GM18909 (cell line): ENCODE data around the gene EMID1.

ENCODE experiments used
- ATAC-seq: cut with Tn5 transposase; IDR thresholded peaks from one replicate; pipeline ENCODE4 v1.9.1; 2021; ENCODE audit warnings: mild to moderate bottlenecking; ENCODE audit not compliant: unreplicated experiment, poor library complexity

Gene EMID1

DNA sequence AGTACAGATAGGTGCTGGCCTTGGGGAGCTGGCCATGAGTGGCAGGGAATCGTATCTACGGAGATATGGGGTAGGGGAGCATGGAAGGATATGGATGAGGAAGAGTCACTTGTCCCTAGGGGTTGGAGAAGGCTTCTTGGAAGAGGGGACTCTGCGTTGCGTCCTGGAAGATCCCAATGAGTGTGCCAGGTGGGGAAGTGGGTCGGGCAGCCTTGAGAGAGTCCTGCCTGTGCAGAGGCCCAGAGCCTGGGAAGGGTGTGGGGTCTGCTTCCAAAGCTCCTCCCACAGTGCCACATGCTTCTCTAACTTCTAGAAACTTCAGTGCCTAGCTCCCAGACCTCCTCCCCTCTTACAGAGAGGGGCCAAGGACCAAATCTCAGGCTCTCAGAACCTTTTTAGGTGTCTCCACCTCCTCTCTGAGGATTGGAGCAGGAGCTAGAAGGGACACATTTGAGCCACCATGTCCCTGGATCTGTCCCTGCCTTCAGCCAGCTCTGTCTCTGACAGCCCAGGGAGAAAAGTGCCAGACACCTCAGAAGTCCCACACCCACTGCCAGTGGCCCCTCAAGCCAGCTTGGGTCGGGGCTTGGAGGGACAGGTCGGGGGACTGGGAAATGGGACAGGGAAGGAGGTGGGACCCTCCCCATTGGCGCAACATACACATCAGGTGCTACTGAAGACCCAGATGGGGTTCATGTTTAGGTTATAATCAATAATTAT, 51.1 kb downstream of the EMID1 start:
- ATAC-seq = no peak

DNA sequence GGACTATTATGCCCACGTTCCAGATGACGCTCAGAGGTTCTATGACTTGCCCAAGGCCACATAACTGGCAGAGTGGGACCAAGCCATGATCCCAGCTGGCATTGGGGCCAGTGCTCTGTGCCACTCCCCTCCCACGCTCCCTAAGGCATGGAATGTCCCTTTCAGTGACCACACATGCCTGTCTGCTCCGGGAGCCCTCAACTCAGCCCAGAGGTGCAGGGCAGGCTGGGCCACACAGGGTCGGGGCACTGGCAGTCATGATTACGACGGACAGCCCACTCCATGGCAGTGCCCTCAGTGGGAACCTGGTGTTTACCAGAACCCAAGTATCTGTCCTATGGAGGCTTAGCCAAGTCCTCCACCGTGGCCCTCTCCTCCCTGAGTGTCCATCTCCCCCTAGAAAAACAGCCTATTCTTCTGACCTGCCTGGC, 52.1 kb downstream of the EMID1 start:
- ATAC-seq = no peak

DNA sequence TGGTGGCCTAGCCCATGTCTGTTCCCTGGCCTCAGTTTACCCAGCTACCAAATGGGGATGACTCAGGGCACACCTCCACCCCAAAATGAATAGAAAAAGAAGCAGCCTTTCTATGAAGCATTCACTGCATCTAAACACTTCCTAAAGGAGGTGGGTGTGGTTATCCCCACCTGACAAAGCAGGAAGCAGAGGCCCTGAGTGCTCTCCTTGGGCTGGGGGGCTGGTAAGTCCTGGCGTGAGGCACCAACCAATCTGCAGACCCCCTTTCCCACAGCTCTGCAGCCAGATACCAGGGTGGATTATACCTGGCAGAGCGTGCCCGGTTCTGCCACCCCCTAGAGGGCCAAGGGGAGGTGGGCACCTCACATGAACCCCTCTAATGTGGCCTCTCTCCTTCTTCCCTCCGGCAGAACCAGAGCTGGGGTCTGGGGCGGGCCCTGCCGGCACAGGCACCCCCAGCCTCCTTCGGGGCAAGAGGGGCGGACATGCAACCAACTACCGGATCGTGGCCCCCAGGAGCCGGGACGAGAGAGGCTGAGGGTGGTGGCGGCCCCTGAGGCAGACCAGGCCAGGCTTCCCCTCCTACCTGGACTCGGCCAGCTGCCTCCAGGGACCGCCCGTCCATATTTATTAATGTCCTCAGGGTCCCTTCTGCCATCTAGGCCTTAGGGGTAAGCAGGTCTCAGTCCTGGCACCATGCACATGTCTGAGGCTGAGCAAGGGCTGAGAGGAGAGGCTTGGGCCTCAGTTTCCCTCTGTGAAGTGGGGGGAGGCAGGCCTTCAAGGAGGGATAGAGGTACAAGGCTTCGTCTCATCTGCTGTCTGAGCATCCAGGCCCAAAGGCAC, 52.9 kb downstream of the EMID1 start:
- no peak for ATAC-seq

DNA sequence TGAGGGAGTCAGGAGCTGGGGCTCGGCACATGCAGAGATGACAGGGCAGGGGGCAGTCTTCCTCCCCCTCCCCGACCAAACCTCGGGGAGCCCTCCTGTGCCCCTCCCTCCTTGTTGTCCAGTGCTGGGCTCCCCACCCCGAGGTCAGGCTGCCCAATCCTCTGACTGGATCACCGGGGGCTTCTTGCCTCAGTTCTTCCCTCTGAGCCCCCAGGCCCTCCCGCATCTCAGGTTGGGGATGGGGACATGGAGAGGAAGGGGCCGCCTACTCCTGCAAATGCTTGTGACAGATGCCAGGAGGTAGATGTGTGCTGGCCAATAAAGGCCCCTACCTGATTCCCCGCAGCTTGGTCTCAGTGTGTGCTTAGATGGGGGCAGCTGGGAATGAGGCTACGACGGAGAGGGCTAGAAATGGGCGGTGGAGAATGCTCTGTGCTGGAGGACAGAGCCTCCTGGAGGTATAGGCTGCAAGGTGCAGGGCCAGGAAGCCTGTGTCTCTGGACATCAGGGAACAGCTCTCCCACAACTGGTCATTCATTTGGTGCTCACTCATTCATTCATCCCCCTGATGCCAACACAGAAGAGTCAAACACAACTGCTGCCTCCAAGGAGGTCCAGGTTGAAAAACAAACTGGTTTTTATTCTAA, 53.7 kb downstream of the EMID1 start:
- ATAC-seq = no peak

DNA sequence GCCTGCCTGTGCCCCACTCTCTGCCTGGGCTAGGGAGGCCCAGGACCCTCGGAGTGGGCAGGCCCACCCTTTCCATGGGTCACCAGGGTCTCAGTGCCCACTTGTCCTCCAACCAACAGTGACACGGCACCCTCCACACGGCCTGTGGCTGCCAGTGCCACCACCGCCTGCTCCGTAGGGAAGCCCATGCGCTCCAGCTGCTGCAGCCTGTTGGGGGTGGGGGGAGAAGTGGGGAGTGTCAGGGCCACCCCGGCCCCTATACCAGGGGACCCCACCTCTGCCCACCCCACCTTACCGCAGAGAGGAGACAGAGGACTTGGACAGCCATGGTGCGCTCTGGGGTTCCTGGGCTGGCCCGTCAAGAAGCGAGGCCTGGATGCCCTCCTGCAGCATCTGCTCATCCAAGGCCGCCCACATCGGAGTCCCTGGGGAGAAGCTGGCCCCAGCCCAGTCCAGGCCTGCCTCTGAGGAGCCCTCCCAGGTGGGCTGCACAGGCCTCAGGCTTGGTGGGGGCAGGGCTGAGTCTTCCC, 54.4 kb downstream of the EMID1 start:
- ATAC-seq = no peak

DNA sequence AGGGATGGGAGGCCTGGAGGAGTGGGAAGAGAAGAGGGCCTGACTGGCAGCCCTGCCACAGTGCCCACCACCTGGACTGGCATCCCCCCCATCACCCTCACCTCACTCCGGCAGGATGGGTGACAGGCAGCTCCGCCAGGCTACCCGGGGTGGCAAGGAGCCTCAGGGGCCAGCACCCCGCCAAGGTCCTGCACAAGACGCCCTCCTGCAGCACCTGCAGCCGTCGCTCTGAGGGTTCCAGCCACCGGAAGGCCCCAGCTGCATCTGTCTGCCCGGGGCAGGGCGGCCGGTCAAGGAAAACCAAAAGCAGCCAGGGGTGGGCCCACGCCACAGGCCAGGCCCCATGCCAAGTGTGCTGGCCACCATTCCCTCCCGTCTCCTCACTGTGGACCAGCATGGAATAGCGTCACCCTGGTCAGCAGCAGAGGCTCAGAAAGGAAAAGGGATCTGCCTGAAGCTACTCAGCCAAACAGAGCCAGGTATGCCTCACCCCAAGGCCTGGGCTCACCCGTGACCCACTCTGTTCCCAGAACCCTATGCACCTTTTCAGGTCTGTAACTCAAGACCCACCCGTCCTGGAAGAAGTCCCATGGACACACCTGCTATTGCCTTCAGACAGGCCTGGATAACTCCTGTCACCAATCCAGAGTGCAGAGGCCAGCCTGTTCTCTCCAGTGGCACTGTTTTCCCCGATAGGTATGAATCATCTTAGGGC, 55.1 kb downstream of the EMID1 start:
- no peak for ATAC-seq

DNA sequence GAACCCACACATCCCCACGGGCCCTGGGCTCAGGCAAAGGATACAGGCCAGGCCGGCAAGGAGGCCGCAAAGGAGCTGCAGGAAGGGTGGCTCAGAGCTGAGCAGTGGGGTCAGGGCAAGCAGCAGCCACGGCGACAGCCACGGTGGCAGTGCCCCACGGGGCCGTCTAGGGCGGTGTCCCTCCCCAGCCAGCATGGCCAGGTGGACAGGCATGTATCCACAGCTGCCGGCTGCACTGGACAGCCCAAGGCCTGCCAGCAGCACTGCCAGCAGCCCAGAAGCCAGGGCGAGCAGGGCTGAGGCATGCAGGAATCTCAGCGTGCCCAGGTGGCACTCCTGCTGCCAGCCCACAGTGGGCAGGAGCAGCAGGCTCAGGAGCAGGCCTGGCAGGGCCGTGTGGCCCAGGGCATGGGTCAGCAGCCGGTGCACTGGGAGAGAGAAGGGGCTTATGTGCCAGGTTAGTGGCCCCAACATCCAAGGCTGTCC, 58.1 kb downstream of the EMID1 start:
- no peak for ATAC-seq

DNA sequence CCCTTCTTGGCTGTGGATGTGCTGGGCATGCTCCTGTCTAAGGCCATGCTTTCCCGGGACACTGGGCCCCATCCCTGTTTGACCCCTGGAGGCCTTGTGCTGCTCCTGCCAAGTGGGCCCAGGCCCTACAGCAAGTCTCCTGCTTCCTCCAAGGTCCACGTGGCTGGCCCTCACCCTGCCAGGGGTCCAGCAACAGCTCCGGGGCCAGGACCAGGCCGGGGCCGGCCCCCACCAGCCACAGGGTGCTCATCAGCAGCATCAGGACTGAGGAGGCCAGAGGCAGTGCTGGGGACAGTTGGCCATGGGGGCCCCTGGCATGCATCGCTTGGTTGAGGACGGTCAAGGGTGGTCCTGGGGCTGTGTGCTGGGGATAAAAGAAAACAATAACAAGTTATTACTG, 59.6 kb downstream of the EMID1 start:
- no peak for ATAC-seq

DNA sequence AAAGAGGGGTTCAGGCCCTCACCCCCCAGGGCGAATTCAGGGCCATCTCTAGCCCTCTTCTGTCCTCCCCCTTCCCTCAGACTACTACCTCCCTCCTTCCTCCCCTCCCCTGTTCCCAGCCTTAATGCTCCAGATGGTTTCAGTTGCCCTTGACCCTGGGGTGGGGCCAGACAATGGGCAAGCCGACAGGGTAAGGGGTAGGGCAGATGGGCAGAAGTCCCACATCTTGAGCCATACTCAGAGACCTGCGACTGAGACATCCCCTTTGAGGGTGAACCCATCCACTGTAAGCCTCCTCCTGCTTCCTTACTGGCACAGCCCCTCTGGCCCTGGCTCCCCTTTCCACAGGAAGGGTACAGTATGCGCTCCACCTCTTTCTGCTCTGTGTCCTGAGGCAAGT, 60.2 kb downstream of the EMID1 start:
- no peak for ATAC-seq

DNA sequence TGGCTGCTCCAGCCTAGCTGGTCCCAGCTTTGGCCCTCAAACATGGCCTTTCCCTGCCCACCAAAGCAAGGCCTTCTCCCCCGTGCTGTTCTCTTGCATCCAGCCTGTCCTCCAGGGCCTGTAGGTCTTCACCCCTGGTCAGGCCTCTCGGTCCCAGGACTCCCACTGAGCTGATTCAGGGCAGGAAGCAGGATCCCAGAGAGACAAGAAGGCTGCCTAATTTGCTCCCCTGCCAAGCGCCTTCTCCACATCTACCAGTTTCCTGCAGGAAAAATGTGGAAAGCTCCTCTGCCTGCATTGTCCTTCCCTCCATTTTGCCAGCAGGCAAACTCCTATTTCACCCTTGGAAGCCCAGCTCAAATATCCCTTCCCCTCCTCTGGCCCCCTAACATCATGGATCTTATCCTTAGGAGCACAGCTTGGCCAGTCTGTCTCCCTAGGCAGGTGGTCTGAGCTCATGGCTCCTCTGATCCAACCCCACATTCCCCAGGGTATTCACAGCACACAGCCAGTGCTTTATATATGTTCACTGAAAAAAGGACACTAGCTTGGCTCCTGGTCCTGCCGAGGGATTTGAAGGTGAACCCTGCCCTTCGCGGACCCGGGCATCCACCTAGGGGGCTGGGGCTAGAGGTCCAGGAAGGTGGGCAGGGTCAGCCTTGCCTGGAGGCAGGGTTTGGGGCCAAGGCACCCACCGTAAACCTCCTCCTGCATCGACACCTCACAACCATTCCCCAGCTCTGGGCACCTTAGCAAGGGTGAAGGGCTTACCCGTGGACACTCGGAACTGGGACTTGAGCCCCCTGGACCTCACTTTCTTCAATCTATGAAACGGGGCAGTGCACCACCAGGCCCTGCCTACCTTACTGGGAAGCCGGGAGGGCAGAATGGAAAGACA, 61.1 kb downstream of the EMID1 start:
- ATAC-seq = no peak

DNA sequence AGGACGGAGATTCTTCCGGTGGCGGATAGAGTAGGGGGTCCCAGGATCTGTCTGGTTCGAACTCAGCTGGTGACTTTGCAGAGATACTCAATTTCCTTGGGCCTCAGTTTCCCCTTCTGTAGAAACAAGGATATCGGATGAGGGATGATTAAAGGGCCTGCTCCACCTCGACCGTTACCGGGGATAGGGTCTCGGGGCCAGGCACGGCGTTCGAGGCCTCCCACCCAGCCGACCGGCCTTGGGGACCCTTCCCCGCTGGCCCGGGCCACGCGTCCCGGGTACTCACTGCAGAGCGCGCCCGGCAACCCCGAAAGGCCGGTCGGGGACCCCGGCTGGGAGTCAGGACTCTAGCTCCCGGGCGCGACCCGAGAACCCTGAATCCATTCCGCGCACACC, 61.8 kb downstream of the EMID1 start:
- no peak for ATAC-seq

DNA sequence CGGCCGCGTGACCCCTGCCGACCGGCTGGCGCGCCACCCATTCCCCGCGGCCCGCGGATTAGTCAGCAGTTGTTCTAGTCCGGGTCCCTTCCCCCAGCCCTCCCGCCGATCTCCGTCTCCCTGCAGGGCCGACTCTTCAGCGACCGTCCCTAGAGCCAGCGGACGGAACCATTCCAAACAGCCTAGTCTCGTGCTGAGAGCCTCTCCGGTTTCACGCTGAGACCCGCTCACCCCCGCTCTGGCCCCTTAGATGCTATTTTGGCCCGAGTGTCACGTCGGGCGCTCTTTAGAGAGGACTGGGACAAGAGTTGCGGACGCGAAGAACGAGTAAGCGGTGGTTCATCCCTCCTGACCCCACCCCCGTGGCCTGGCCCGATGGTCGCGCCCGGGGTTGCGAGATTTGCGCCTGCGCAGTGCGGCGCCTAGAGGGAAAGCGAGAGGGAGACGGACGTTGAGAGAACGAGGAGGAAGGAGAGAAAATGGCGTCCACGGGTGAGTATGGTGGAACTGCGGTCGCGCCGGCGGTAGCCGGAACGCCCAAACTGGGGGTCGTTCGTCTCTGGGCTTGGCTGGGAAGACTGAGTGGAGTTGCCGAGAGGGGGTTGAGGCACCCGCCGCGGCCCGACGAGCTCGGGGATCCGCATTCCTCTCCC, 62.3 kb downstream of the EMID1 start, which contains the start of the genes EWSR1 and RHBDD3:
Gene EWSR1 (plus strand): TSS at position 411 of the 653 bp plus-strand sequence. CDS start 69 bp downstream, at position 480.
Gene RHBDD3 (minus strand): TSS at position 124 of the 653 bp plus-strand sequence. CDS start 2,355 bp downstream, outside the sequence.
- ATAC-seq = peak; percentile 82

DNA sequence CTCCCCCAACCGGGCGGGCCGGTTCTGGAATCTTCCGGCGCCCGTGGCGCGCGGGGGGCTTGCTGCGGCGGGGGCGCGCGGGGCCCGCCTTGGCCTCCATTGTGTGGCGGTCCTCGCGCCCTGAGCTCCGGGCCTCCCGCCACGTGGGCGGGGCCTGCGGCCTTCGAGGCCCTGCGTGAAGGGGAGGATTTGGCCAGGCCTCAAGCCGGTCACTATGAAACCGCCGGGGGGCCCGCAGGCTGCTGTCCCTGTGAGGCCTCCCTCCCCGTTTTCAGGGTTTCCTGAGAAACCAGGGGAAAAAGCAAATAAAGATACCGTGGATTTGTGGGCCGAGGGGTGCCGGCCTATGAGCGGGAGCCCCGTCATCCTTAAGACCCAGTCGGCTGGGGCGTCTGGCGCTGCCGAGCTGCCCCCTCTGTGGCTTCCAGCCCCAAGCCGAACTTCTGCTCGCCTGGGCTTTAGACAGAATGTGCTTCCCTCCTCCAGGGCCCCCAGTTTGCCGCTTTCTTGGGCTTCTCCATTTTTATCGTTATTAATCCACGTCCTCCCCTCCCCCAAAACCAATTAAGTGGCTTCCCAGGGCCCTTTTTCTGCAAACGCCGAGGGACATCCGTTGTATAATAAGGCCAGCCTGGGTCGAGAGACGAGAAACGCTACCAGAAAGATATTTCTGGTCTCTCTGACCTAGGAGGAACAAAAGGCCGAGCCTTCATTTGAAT, 63.0 kb downstream of the EMID1 start:
- ATAC-seq = peak; percentile 24

DNA sequence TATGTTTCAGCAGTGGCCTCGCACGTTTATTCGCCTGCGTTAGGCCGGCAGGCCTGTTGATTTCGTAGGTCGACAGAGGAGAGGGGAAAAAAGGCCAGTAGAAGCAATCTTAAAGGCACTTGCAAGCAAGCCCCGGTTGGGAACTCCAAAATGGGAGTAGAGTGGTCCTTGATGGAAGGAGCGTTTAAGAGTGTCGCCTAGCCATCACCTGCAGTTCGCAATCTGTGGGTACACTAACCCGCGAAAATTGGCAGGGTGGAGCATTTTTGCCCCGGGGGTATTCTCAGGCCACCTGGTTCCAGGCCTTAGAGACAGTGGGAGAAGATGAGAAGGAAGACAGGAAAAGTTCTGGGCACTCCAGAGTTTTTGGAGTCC, 63.5 kb downstream of the EMID1 start:
- ATAC-seq = no peak

DNA sequence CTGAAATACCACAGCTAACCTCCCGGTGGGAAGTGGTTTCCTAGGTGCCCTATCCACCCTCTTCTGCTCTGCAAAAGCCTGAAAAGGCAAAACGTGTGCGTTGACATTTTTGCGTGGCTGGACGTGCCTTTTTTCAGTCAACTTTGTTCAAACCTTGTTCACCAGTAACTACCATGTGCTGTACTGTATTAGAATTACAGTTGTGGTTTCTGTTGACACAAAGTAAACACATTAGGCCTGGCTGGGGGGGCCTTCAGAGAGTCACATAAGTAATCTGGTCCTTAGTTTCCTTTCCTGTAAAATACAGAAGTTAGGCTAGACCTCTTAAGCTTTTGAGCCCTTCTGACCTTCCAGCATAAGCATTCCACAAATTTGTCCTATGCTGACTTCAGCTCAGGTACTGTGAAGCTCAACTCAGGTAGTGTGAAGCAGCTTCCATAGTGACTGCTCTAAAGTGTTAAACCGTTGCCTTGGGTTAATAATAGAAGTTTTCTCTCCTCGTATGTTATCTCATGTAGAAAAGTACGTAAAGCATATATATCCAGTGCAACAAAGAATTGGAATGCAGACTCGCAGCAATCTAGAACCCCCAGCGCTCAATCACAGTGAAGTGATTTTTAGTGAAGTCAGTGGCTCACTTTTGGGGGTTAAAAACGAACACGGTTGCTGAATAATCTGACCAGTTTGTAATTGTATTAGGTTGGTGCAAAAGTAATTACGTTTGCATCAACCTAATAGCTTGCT, 64.2 kb downstream of the EMID1 start:
- no peak for ATAC-seq

DNA sequence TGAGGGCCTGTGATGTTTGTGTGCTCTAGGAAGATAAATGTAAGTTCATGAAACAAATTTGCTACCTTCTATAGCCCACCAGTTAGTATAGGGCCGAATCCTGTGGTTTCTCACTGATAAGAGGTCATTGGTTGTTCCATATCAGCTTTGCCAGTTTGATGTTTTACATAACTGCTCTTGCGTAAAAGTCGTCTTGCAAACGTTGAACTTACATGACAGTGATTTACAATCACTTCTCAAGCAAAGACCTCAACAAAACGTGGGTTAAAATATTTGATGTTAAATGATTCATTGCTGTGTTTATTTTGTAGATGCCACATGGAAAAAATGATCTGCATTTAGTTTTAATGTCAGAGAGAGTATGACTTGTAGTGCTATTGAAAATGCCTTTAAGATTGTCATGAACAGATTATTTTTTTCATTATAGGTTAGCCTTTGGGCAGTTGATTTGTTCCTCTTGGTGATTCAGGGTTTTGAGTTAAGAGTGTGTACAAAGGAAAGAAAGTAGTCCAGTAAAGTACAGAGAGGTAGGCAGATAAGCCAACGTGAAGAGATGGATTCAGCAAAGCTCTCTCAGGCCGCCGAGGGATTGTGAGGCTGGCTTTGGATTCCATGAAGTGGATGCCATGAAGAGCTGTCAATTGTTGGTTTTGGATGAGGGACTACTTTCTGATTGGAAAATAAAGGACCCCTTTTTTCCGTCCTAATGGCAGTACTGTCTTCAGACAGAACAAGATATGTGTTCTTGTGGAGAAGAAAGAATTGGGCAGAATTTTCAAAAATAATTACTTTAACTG, 65.0 kb downstream of the EMID1 start:
- no peak for ATAC-seq
